ENCODE measurements around the gene RHOF.

The RHOF gene

DNA sequence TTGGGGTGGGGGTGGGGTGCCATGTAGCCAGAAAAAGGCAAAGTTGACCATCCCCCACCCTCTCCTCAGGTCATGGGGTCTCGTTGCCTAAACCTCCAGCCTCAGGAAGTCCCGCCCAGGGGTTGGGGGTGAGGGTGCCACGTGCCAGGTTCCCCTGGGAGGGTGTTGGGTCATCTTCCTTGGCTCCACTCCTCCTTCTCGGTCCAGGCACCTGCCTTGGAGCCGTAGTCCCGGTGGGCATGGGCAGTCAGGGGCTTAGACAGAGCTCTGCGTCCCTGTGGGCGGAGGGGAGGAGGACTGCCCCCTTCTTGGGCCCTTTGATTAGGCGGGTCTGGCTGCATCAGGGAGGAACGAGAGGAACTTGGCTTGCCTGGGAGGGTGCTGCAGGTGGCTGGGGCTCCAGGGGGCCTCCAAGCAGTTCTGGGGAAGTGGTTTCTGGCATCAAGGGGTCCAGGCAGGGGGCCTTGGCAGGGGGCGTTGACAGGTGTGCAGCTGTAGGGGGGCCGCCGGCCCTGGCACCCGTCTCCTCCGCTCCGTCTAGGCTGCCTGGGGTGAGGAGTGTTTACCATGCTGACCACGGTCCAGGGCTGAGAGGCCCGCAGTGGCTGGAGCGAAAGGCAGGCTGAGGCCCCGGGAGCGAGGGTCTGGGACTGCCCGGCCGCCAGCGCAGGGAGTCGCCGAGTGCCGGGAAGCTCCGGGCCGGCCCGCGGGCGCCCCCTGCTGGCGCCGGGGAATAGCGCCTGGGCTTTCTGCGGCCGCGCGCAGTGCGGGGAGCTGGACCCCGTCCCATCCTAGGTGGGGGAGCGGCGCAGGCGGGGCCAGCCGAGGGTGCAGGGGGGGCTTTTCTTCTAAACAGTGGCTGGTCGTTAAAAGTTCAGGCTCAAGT is 18.2 kb upstream of the RHOF start:
- Mint-ChIP-seq H3K9me3 (ENCODE audit: low read depth) (no peaks in the 10 kb centered on the region), H3K4me3 (peak overlapping the region; percentile 91), H3K27me3 (no peaks in the 10 kb centered on the region), H3K27ac (peak overlapping the region; percentile 93), H3K4me1 (ENCODE audit: low read depth) (peaks cover 50% of the 10 kb centered on the region), H3K36me3 (peaks cover 5% of the 10 kb centered on the region)

DNA sequence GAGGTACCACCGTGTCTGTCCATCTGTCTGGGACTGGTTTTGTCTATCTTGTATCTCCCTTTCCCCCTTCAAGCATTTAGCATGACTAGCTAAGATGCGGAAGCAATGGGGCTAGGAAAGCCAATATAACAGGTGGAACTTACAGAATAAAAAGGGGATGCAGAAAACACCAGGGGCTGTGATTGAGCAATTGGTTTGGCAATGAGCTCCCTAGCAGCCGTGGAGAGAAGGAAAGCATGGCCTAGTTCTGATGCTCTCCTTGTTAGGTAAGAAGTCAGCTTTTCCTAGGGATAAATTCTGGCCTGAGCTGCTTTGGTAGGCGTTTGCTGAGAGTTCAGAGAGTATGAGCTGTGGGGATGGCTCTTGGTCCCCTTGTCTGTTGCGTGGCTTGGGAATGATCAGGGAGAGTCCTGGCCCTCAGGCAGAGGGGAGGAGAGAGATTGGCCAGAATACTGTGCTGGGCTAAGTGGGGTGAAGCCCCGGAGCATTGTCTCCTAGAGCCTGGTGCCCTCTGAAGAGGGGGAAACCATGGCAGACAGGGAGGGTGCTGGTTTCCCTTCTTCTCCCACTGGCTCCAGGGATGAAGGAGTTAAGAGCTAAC is 17.4 kb upstream of the RHOF start:
- Mint-ChIP-seq H3K27ac (peak overlapping the region; percentile 93), H3K4me3 (peak overlapping the region; percentile 91), H3K36me3 (peaks cover 5% of the 10 kb centered on the region), H3K9me3 (ENCODE audit: low read depth) (no peaks in the 10 kb centered on the region), H3K27me3 (no peaks in the 10 kb centered on the region), H3K4me1 (ENCODE audit: low read depth) (peaks cover 54% of the 10 kb centered on the region)

DNA sequence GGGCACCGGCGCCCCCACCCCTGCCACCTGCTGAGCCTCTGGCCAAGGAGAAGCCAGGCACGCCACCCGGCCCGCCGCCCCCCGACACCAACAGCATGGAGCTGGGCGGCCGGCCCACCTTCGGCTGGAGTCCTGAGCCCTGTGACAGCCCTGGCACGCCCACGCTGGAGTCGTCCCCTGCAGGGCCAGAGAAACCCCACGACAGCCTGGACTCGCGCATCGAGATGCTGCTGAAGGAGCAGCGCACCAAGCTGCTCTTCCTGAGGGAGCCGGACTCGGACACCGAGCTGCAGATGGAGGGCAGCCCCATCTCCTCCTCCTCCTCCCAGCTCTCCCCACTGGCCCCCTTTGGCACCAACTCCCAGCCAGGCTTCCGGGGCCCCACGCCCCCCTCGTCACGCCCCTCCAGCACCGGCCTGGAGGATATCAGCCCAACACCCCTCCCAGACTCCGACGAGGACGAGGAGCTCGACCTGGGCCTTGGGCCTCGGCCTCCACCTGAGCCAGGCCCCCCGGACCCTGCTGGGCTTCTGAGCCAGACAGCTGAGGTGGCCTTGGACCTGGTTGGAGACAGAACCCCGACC is 16.8 kb upstream of the RHOF start:
- Mint-ChIP-seq H3K4me3 (peak overlapping the region; percentile 91), H3K9me3 (ENCODE audit: low read depth) (no peaks in the 10 kb centered on the region), H3K27ac (no peak overlapping the region), H3K36me3 (peaks cover 5% of the 10 kb centered on the region), H3K4me1 (ENCODE audit: low read depth) (peaks cover 56% of the 10 kb centered on the region), H3K27me3 (no peaks in the 10 kb centered on the region)

DNA sequence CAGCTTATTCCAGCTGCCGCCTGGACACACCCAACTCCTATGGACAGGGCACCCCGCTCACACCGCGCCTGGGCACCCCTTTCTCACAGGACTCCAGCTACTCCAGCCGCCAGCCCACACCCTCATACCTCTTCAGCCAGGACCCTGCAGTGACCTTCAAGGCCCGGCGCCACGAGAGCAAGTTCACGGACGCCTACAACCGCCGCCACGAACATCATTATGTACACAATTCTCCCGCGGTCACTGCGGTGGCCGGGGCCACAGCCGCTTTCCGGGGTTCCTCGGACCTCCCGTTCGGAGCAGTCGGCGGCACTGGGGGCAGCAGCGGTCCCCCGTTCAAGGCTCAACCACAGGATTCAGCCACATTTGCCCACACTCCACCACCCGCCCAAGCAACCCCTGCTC is 16.2 kb upstream of the RHOF start:
- Mint-ChIP-seq H3K27me3 (no peaks in the 10 kb centered on the region), H3K4me1 (ENCODE audit: low read depth) (peaks cover 54% of the 10 kb centered on the region), H3K36me3 (peaks cover 5% of the 10 kb centered on the region), H3K27ac (peak overlapping the region; percentile 64), H3K4me3 (peak overlapping the region; percentile 23), H3K9me3 (ENCODE audit: low read depth) (no peaks in the 10 kb centered on the region)

DNA sequence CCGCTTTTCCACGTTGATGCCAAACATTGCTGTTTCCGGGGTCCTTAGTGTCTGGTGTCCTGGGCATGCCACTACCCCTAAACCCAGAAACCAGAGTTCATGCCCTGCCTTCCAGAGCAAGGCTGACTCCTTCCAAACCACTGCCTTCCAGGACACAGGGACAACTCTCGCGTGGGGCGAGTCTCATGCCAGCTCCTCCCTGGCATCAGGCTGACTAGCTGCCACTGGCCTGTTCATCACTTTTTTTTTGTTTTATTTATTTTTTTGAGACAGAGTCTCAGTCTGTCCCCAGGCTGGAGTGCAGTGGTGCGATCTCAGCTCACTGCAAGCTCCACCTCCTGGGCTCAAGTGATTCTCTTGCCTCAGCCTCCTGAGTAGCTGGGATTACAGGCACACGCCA is 15.1 kb upstream of the RHOF start:
- Mint-ChIP-seq H3K36me3 (peaks cover 5% of the 10 kb centered on the region), H3K4me1 (ENCODE audit: low read depth) (peaks cover 52% of the 10 kb centered on the region), H3K4me3 (peak overlapping the region; percentile 49), H3K9me3 (ENCODE audit: low read depth) (no peaks in the 10 kb centered on the region), H3K27ac (peak overlapping the region; percentile 54), H3K27me3 (no peaks in the 10 kb centered on the region)

DNA sequence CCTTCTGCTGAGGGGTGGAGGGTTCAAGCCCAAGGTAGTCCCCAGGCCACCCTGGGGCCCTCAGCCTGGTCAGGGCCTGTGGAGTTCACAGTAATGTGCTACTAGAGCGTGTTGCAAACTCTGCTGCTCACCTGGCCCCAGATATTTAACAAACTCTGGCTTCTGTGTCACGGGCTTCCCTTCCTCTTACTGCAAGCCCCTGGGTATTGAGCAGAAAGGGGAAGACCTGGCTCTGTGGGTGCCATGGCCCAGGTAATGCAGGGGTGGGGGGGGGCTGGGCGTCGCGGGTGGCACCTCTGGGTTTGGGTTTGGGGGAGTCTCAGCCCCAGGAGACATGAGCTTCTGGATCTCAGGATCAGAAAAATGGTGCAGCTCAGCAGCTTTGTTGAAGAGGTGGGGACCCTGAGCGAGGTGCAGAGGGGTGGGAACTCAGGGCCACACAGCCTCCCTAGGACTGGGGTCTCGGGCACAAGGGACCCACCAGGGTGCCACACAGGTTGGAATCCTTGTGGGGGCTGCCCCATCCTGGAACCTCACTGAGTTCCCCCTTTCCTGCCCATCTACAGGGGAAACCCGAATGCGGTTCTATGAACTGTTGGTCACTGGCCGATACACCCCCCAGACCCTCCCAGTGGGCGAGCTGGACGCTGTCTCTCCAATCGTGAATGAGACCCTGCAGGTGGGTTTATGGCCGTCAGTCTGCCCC is 14.3 kb upstream of the RHOF start:
- no peaks in the 10 kb centered on the region for H3K9me3 Mint-ChIP-seq (ENCODE audit: low read depth)
- peak overlapping the region; percentile 96 for H3K4me3 Mint-ChIP-seq
- H3K27ac Mint-ChIP-seq: peak overlapping the region; percentile 50
- no peaks in the 10 kb centered on the region for H3K27me3 Mint-ChIP-seq
- peaks cover 5% of the 10 kb centered on the region for H3K36me3 Mint-ChIP-seq
- peaks cover 46% of the 10 kb centered on the region for H3K4me1 Mint-ChIP-seq (ENCODE audit: low read depth)

DNA sequence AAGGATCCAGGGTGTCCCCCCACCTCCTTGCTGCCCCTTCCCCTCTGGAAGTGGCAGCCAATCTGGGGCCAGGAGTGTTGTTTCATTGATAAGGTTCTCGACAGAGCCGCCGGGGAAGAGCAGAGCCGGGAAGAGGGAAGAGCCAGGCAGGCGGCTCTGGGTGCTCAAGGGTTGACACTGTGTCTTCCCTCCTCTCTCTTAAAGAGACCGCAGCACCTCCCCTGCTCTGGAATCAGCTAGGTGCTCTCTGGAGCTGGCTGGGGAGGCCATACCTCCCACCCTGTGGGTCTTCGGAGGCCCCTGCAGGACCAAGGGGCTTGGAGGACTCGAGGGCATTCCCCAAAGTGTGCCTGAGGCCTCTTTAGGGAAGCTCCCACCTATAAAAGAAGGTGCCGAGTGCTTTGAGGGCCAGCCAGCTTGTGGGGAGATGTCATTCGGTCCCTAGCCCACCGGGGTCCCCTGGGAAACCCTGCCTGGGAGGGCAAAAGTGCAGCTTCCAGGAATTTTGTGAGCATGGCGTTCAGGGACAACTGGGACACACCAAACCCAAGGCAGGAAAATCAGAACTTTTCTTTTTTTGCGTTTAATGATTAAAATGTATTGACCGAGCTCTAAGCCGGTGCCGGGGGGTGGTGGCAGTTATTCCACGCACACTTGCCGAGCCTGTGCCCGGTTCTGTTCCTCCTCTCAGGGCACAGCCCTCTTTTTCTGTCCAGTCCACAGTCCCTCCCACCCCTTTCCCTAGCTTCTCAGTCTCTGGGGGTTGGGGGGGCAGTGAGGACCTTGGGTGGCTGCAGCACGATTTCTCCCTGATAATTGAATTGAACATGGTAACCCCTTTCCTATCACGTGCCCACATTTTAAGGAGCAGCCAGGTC is 13.3 kb upstream of the RHOF start:
- Mint-ChIP-seq H3K27ac (peak overlapping the region; percentile 95), H3K4me3 (peak overlapping the region; percentile 96), H3K4me1 (ENCODE audit: low read depth) (peaks cover 47% of the 10 kb centered on the region)

DNA sequence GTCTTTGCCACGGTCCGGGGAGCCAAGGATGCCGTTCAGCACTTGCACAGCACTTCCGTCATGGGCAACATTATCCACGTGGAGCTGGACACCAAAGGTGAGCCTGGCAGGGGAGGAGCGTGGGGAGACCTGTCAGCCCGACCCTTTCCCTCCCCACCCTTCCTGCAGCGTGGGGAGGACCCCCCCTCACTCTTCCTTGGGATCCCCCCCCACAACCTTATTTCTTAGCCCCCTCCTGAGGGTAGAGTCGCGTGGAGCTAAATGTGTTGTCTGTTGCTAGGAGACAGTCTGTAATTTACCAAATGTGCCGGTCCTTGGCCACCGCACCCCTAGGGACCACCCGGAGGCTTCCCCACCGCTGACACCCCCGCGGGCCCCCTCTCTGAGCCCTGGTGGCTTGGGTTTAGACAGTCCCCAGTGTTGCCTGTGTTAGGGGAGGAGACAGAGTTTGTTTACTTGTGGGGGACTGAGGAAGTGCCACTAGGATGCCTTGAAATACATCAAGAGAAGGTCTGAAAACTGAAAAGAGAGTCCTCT is 12.6 kb upstream of the RHOF start:
- no peaks in the 10 kb centered on the region for H3K9me3 Mint-ChIP-seq (ENCODE audit: low read depth)
- no peaks in the 10 kb centered on the region for H3K27me3 Mint-ChIP-seq
- H3K36me3 Mint-ChIP-seq: peaks cover 4% of the 10 kb centered on the region
- peak overlapping the region; percentile 96 for H3K4me3 Mint-ChIP-seq
- peaks cover 49% of the 10 kb centered on the region for H3K4me1 Mint-ChIP-seq (ENCODE audit: low read depth)
- H3K27ac Mint-ChIP-seq: peak overlapping the region; percentile 95

More for the DNA sequence above, 13.3 kb upstream of the RHOF start:
- Mint-ChIP-seq H3K9me3 (ENCODE audit: low read depth) (no peaks in the 10 kb centered on the region), H3K36me3 (peaks cover 5% of the 10 kb centered on the region), H3K27me3 (no peaks in the 10 kb centered on the region)

DNA sequence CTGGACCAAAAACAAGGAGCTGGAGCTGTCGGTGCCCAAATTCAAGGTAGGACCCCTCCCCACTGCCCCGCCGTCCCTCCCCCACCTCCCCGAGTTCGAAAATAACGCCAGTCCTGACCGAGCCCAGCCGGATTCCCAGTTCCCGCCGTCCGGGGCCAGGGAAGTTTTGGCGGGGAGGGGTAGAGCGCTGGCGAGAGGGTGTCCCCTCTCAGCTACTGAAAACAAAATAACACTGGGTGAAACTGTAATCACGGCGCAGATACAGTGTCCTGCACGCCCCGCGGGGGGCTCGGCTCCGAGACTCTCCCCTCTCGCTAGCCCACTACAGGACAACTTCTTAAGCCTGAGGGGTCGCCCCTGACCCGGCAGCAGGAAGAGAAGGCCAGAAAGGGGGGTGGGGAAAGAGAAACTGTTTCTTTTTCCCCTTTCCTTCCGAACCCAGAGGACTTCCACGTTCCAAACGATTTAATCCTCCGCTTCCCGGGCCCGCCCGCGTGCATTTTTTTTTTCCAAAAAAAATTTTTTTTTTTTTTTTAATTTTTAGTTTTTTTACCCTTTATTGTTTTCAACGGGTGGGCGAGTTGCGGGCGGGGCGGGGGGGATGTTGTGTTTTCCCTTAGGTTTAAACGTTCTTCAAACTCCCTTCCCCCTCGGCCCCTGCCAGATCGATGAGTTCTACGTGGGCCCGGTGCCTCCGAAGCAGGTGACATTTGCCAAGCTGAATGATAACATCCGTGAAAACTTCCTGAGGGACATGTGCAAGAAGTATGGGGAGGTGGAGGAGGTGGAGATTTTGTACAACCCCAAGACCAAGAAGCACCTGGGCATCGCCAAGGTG is 11.9 kb upstream of the RHOF start:
- peaks cover 43% of the 10 kb centered on the region for H3K4me1 Mint-ChIP-seq (ENCODE audit: low read depth)
- H3K9me3 Mint-ChIP-seq (ENCODE audit: low read depth): no peaks in the 10 kb centered on the region
- H3K27ac Mint-ChIP-seq: peak overlapping the region; percentile 95
- H3K27me3 Mint-ChIP-seq: no peaks in the 10 kb centered on the region
- H3K36me3 Mint-ChIP-seq: peaks cover 2% of the 10 kb centered on the region
- H3K4me3 Mint-ChIP-seq: peak overlapping the region; percentile 96

DNA sequence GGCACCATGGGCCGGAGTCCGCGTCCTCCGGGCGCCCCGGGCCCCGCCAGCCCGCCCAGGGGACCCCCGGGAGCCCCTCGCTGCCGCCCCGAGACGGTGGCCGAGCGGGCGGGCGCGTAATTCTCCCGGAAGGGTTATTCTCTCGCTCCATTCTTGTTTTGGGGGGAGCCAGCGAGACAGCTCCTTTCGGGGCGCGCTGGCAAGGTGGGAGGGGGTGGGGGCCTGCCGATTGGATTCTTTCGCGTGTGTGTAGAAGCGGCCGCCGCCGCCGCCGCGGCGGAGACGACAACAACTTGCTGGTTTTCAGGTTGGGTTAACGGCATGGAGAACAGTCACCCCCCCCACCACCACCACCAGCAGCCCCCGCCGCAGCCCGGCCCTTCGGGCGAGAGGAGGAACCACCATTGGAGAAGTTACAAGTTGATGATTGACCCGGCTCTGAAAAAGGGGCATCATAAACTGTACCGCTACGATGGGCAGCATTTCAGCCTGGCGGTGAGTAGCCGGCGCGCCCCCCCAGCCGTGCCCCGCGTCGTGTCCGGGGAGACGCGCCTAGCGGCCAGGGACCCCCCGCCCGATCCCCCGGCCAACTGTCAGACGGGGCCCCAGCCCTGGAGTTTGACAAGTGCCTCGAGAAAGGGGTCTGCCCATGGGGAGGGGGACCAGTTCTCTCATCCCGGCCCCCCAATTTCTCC is 11.1 kb upstream of the RHOF start:
- peaks cover 2% of the 10 kb centered on the region for H3K36me3 Mint-ChIP-seq
- H3K27ac Mint-ChIP-seq: peak overlapping the region; percentile 96
- no peaks in the 10 kb centered on the region for H3K27me3 Mint-ChIP-seq
- peaks cover 41% of the 10 kb centered on the region for H3K4me1 Mint-ChIP-seq (ENCODE audit: low read depth)
- H3K4me3 Mint-ChIP-seq: peak overlapping the region; percentile 95
- H3K9me3 Mint-ChIP-seq (ENCODE audit: low read depth): no peaks in the 10 kb centered on the region

DNA sequence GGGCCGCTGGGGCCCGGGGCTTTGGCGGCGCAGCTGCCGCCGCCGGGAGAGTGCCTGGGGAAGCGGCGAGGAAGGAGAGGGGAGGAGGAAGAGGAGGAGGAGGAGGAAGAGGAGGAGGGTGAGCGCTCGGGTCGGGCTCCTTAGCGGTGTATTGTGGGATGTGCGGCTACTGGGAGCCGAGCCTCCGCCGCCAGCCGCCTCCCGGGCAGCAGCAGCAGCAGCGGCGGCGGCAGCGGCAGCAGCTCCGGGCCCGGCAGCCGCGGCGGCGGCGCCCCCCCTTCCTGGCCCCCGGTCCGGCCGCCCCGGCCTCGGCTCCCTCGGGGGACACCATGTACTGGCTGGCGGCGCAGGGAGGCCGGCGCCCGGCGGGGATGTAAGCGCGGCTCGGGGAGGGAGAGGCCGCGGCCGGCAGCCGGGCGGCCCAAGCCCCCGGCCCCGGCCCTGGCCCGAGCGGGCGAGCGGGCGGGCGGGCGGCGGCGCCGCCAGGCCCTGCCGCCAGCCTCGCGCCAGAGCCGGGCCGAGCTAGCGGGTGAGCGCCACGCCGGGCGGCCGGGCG is 10.5 kb upstream of the RHOF start, which contains the start of gene SETD1B:
Gene SETD1B, plus strand, starts transcription at position 149 of the 556 bp plus-strand sequence. CDS start 729 bp downstream, outside the sequence.
- H3K36me3 Mint-ChIP-seq: peaks cover 2% of the 10 kb centered on the region
- peaks cover 41% of the 10 kb centered on the region for H3K4me1 Mint-ChIP-seq (ENCODE audit: low read depth)
- H3K9me3 Mint-ChIP-seq (ENCODE audit: low read depth): no peaks in the 10 kb centered on the region
- H3K27me3 Mint-ChIP-seq: no peaks in the 10 kb centered on the region
- H3K27ac Mint-ChIP-seq: peak within 1 kb of the TSS; percentile 98
- H3K4me3 Mint-ChIP-seq: peak within 1 kb of the TSS; percentile 95

DNA sequence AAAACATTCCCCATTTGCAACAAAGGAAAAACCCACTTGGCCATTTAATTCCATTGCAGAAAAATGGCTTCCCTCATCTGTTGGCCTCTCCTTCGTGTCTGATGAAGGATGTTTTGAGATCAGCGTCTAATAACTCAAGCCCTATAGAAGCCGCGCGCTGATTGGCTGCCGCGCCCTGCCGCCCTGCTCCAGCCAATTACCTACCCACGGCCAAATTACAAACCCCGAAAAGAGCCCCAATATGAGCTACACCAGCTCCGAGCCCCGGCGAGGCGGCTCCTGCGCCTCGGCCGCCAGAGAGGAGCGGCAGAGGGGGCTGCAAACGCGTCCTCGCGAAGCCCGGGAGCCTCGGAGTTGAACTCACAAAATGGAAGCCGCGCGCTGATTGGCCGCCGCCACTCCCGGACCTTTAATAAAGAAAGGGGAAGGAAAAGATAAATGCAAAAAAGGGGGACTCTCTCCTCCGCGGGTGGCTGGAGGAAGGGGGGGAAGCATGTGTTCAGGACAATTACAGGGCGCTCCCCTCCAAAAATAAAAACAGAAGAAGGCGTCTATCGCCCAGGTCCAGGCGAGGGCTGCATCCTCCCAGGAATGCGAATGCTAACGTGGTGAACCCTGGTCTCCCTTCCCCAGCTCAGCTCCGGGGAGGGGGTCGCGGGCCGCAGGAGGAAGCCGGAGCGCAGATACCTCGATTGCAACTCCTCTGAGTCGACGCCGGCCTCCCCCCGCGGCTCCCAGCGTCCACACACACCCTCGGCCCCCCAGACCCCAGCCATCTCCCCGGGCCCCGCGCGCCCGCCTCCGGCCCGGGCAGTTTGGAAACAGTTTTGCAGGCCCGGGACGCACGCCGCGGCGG is 9.6 kb upstream of the RHOF start:
- peak overlapping the region; percentile 98 for H3K27ac Mint-ChIP-seq
- peak overlapping the region; percentile 95 for H3K4me3 Mint-ChIP-seq
- H3K9me3 Mint-ChIP-seq (ENCODE audit: low read depth): no peaks in the 10 kb centered on the region
- H3K36me3 Mint-ChIP-seq: peaks cover 2% of the 10 kb centered on the region
- H3K4me1 Mint-ChIP-seq (ENCODE audit: low read depth): peaks cover 46% of the 10 kb centered on the region
- H3K27me3 Mint-ChIP-seq: no peaks in the 10 kb centered on the region

Measured in activated naive CD8-positive, alpha-beta T cell (primary cell).